ENCODE data around the gene GRIA1. TPM values are rescaled to one million over a fixed set of nuclear protein-coding genes. Genes with fewer than 3 reads are reported as not detected.

Gene GRIA1
- total RNA-seq, 1 experiment from 2014 or later: 0.81 TPM

GRCh38 chr5:153460421-153460820 is 30.0 kb upstream of the GRIA1 start:
- Mint-ChIP-seq H3K27ac (no peak overlapping the region), H3K36me3 (no peaks in the 10 kb centered on the region), H3K4me1 (peaks cover 13% of the 10 kb centered on the region), H3K27me3 (ENCODE audit: low read depth) (no peaks in the 10 kb centered on the region), H3K4me3 (no peak overlapping the region), H3K9me3 (peaks cover 4% of the 10 kb centered on the region; the same call in 1 of the 2 replicates)
- ChIA-PET CTCF (no interaction called here), POLR2A (no interaction called here)
- no peak for TF ChIP-seq ZBTB43 (CRISPR knock-in tag; IDR thresholded peaks at IDR 0.05)
- no peak for TF ChIP-seq PREB (CRISPR knock-in tag; IDR thresholded peaks at IDR 0.05; ENCODE audit: borderline replicate concordance)
- no peak for TF ChIP-seq CREM (CRISPR knock-in tag; IDR thresholded peaks at IDR 0.05)
- no peak for TF ChIP-seq ATF2 (CRISPR knock-in tag; IDR thresholded peaks at IDR 0.05; ENCODE audit: borderline replicate concordance, low read depth)
- ATAC-seq: no peak
- DNase-seq (ENCODE audit: low spot score): no peak

- H3K4me3 Mint-ChIP-seq: no peak overlapping the region
- POLR2A ChIA-PET: no interaction called here
- TF ChIP-seq AR (CRISPR knock-in tag; IDR thresholded peaks at IDR 0.05): no peak
- TF ChIP-seq SMAD3 (CRISPR knock-in tag; IDR thresholded peaks at IDR 0.05; ENCODE audit: borderline replicate concordance): no peak
- no peak for TF ChIP-seq ATF2 (CRISPR knock-in tag; IDR thresholded peaks at IDR 0.05; ENCODE audit: borderline replicate concordance, low read depth)
- TF ChIP-seq ZBTB21 (CRISPR knock-in tag; IDR thresholded peaks at IDR 0.05; ENCODE audit: borderline replicate concordance): no peak
- no peak for TF ChIP-seq E2F5 (CRISPR knock-in tag; IDR thresholded peaks at IDR 0.05)
- no peak for TF ChIP-seq TEAD4 (CRISPR knock-in tag; IDR thresholded peaks at IDR 0.05)
- no peak for TF ChIP-seq ERG (CRISPR knock-in tag; IDR thresholded peaks at IDR 0.05)
- no peak for TF ChIP-seq ZNF138 (CRISPR knock-in tag; conservative IDR thresholded peaks at IDR 0.05)
- TF ChIP-seq FOXJ3 (CRISPR knock-in tag; IDR thresholded peaks at IDR 0.05; ENCODE audit: borderline replicate concordance): no peak
- TF ChIP-seq ZNF425 (CRISPR knock-in tag; conservative IDR thresholded peaks at IDR 0.05): no peak
- no peak for TF ChIP-seq GTF2I (CRISPR knock-in tag; conservative IDR thresholded peaks at IDR 0.05)
- TF ChIP-seq TP53 (CRISPR knock-in tag; IDR thresholded peaks at IDR 0.05): no peak
- TF ChIP-seq NR2C2 (CRISPR knock-in tag; IDR thresholded peaks at IDR 0.05): no peak
- no peak for TF ChIP-seq OVOL2 (CRISPR knock-in tag; IDR thresholded peaks at IDR 0.05; ENCODE audit: borderline replicate concordance)
- TF ChIP-seq ZNF263 (CRISPR knock-in tag; IDR thresholded peaks at IDR 0.05; ENCODE audit: low read depth): no peak
- no peak for TF ChIP-seq JUN (CRISPR knock-in tag; IDR thresholded peaks at IDR 0.05)
- no peak for TF ChIP-seq ATF6 (CRISPR knock-in tag; IDR thresholded peaks at IDR 0.05)
These were observed 29.1 kb upstream of the GRIA1 start for GRCh38 chr5:153461341-153461740.

More at GRCh38 chr5:153461341-153461740, 29.1 kb upstream of the GRIA1 start:
- H3K27ac Mint-ChIP-seq: no peak overlapping the region
- peaks cover 9% of the 10 kb centered on the region for H3K4me1 Mint-ChIP-seq
- peaks cover 4% of the 10 kb centered on the region for H3K9me3 Mint-ChIP-seq
- CTCF ChIA-PET: no interaction called here
- ATAC-seq: no peak
- DNase-seq (ENCODE audit: low spot score): no peak
- no peaks in the 10 kb centered on the region; the same call in 1 of the 2 replicates for H3K27me3 Mint-ChIP-seq (ENCODE audit: low read depth)
- no peaks in the 10 kb centered on the region; the same call in 1 of the 2 replicates for H3K36me3 Mint-ChIP-seq

Measured in WTC11 (cell line).